GM12878 (cell line): ENCODE measurements around the gene LEMD2. TPM values are rescaled to one million over a fixed set of nuclear protein-coding genes. Genes with fewer than 3 reads are reported as not detected.

Experiments
- ATAC-seq: fragments of 200-7000 bp; cut with Tn5 transposase; 3 replicates; pipeline ENCODE4 v1.9.1; 2020; ENCODE audit warnings: mild to moderate bottlenecking, moderate library complexity
- BruUV-seq: library from RNA; stranded (reverse); fragments of 400-500 nt; replicated peaks from 2 replicates; lab custom pipeline; 2021; lab: Mats Ljungman, UMichigan
- CTCF ChIA-PET: fragments of 300-600 bp; sonication (Branson Sonifier 250); formaldehyde crosslinking; extraction: SDS; loops from one replicate; lab custom pipeline; 2021; ENCODE audit warnings: inconsistent platforms; lab: Yijun Ruan, JAX
- POLR2A ChIA-PET: fragments of 350-600 bp; formaldehyde crosslinking; extraction: SDS; loops from one replicate; lab custom pipeline; 2021; ENCODE audit warnings: inconsistent platforms; lab: Charles Lee
- RAD21 ChIA-PET: fragments of 300-600 bp; sonication (Branson Sonifier 250); formaldehyde crosslinking; loops from one replicate; lab custom pipeline; 2023; ENCODE audit warnings: antibody characterized with exemption; ENCODE audit not compliant: unreplicated experiment; lab: Charles Lee
- SMC1A ChIA-PET: fragments of 300-600 bp; sonication (Branson Sonifier 250); formaldehyde crosslinking; loops from one replicate; lab custom pipeline; 2023; ENCODE audit not compliant: unreplicated experiment, uncharacterized antibody; lab: Charles Lee
- DNase-seq: peaks from one replicate; pipeline ENCODE4 v3.0.0-alpha.2; 2011; ENCODE audit warnings: low read depth, low spot score
- FAIRE-seq: peaks from 3 replicates; lab custom pipeline; 2011; peaks lifted over from hg19 to GRCh38; lab: Jason Lieb, UNC
- H2AFZ ChIP-seq: 2 replicates; pipeline ENCODE4 v1.6.0; 2011; ENCODE audit warnings: low read depth, low read length, control low read depth; ENCODE audit not compliant: control insufficient read depth
- H3K27ac ChIP-seq: 2 replicates; pipeline ENCODE4 v1.5.1; 2011; ENCODE audit warnings: control low read depth; ENCODE audit not compliant: control insufficient read depth, insufficient read depth
- H3K27me3 ChIP-seq, 2 experiments: replicated peaks in 1 of 2; 2 replicates each; pipeline versions ENCODE4 v1.6.0 to v1.6.1; 2011; ENCODE audit warnings: low read length in 1 of 2; ENCODE audit not compliant: control insufficient read depth in 2 of 2, insufficient read depth in 2 of 2
- H3K36me3 ChIP-seq, 2 experiments: 2 replicates each; pipeline ENCODE4 v1.5.1; 2011; ENCODE audit warnings: low read length in 1 of 2; ENCODE audit not compliant: control insufficient read depth in 2 of 2, insufficient read depth in 2 of 2
- H3K4me1 ChIP-seq: 2 replicates; pipeline ENCODE4 v1.6.1; 2011; ENCODE audit warnings: mild to moderate bottlenecking, low read length, moderate library complexity, mixed read lengths; ENCODE audit not compliant: control insufficient read depth, insufficient read depth
- H3K4me2 ChIP-seq: 2 replicates; pipeline ENCODE4 v1.6.0; 2011; ENCODE audit warnings: control low read depth; ENCODE audit not compliant: control insufficient read depth, insufficient read depth
- H3K4me3 ChIP-seq: fragments of 200-600 bp; sonication (generic); 2 replicates; pipeline ENCODE4 v1.5.1; 2016
- H3K79me2 ChIP-seq: 2 replicates; pipeline ENCODE4 v1.6.0; 2011; ENCODE audit warnings: low read length; ENCODE audit not compliant: control insufficient read depth, insufficient read depth
- H3K9ac ChIP-seq: 2 replicates; pipeline ENCODE4 v1.8.0; 2011; ENCODE audit warnings: low read length, control low read depth, mixed read lengths; ENCODE audit not compliant: control insufficient read depth, insufficient read depth
- H3K9me3 ChIP-seq: replicated peaks from 3 replicates; pipeline ENCODE4 v1.5.1; 2011; ENCODE audit warnings: mild to moderate bottlenecking, low read length; ENCODE audit not compliant: control insufficient read depth, insufficient read depth
- H4K20me1 ChIP-seq: 2 replicates; pipeline ENCODE4 v1.6.0; 2011; ENCODE audit not compliant: control insufficient read depth, insufficient read depth
- HDAC2 ChIP-seq: fragments of 200-600 bp; sonication (generic); IDR thresholded peaks from 2 replicates; pipeline ENCODE4 v1.6.1; 2017
- IKZF2 ChIP-seq, 2 experiments: fragments of 450-650 bp; IDR thresholded peaks; 2 replicates each; pipeline ENCODE4 v1.6.1; 2017; ENCODE audit warnings: mild to moderate bottlenecking in 2 of 2, moderate library complexity in 2 of 2
- POLR2A ChIP-seq: IDR thresholded peaks from 2 replicates; pipeline ENCODE4 v1.6.1; 2011; ENCODE audit warnings: low read depth, mild to moderate bottlenecking, low read length
- RELB ChIP-seq: fragments of 450-650 bp; IDR thresholded peaks from 2 replicates; pipeline ENCODE4 v1.6.1; 2017; ENCODE audit warnings: low read depth, mild to moderate bottlenecking, moderate library complexity
- WGBS: methylation state at CpG from one replicate; pipeline ENCODE4 v1.1.6; 2016; ENCODE audit warnings: low lambda C conversion rate; ENCODE audit not compliant: insufficient replicate concordance, insufficient coverage; ENCODE audit errors: missing lambda C conversion rate; 5-methylcytosine and 5-hydroxymethylcytosine counted together
- in situ Hi-C: fragments of 300-500 bp; cut with MboI; formaldehyde crosslinking; loops from 9 replicates; pipeline ENCODE4 v1.14.3; 2018; ENCODE audit warnings: mixed read lengths
- intact Hi-C: fragments of 100-400 bp; cut with micrococcal nuclease; formaldehyde crosslinking; loops from one replicate; pipeline ENCODE4 v1.14.2; 2022; ENCODE audit not compliant: unreplicated experiment
- polyA plus RNA-seq, 11 experiments: library from polyadenylated mRNA; depleted of rRNA in 4 of 11; unstranded in 6 of 11; stranded (reverse) in 5 of 11; fragments of >200 nt; fragmentation: Nextera tagmentation in 4 of 11; fragmentation: Illumina TruSeq in 1 of 11; extraction: Ambion mirVana in 4 of 11; extraction: Trizol in 1 of 11; gene quantifications; 1 replicate in 1 of 11; 2 replicates in 10 of 11; pipeline versions ENCODE4 v1.2.1 to v1.2.3, GENCODE V29; 2011 to 2016; ENCODE audit warnings: inconsistent platforms in 2 of 11, missing spikeins in 2 of 11, low read depth in 1 of 11
- total RNA-seq, 4 experiments: library from RNA; depleted of rRNA in 3 of 4; stranded (reverse); fragments of >200 nt in 3 of 4; fragmentation: Illumina TruSeq in 1 of 4; extraction: Trizol in 1 of 4; gene quantifications; 2 replicates each; pipeline versions ENCODE4 v1.2.1 to v1.2.3, GENCODE V29; 2013 to 2021

Gene LEMD2
- total and polyA plus RNA-seq, 10 of the 15 experiments (the other 5 are each of a cell fraction or from before 2014, with no cell fraction given): 0.45 to 47.1 (median 22.8) TPM

- Histone ChIP-seq H3K4me3 (no peak overlapping the region), H3K4me1 (no peaks in the 10 kb centered on the region), H3K9ac (no peak overlapping the region), H3K27ac (no peak overlapping the region), H3K4me2 (no peak overlapping the region), H2AFZ (no peak overlapping the region), H4K20me1 (no peaks in the 10 kb centered on the region; the same call in 1 of the 2 replicates), H3K36me3 (peaks cover 11 to 41% of the 10 kb centered on the region in 2 experiments), H3K9me3 (no peaks in the 10 kb centered on the region), H3K27me3 (no peaks in the 10 kb centered on the region), H3K79me2 (peaks cover 5% of the 10 kb centered on the region)
- POLR2A ChIA-PET: no interaction called here
- TF ChIP-seq POLR2A: peak; percentile 28; the same call in 1 of the 2 replicates
- no peak for TF ChIP-seq RELB
- TF ChIP-seq IKZF2 (IDR thresholded peaks at IDR 0.05): no peak
- no peak for TF ChIP-seq HDAC2
- BruUV-seq: no TSS peak
- CTCF ChIA-PET: interaction anchor here (4.9 kb wide), 1 partner anchor 12 kb away, joined by 33 read pairs; no protein-coding TSS in a partner anchor
- RAD21 ChIA-PET: no interaction called here
- DNase-seq (no peak), ATAC-seq (no peak), FAIRE-seq (no peak)
- WGBS: 79% methylated on average over 16 of the region's 16 CpGs
- in situ Hi-C loops (no loop called here), intact Hi-C loops (no loop called here)
- SMC1A ChIA-PET: no interaction called here
These were observed 7.6 kb downstream of the LEMD2 start for GRCh38 chr6:33781131-33781975.

DNA sequence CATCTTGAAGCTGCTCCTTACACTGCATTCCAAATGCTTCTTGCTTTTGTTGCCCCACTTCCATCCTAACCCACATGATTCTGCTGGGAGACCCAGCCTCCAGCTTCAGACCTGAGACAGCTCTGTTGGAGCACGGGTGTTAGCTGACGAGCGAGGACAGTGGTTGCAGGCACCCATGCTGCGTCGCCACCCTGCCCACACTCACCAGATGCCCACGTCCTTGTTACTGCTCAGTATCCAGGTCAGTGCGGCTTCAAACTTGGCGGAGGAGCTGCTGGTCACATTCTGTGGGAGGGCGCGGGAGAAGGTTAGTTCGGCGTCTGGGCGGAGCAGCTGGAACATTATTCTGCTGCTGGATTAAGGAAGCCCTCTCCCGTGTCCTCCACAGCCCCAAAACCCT, 9.0 kb downstream of the LEMD2 start:
- no peak overlapping the region for H3K9ac ChIP-seq
- no peak for DNase-seq
- SMC1A ChIA-PET: no interaction called here
- H3K36me3 ChIP-seq: peaks cover 15 to 45% of the 10 kb centered on the region in 2 experiments
- POLR2A ChIA-PET: no interaction called here
- no peak for FAIRE-seq
- no peaks in the 10 kb centered on the region for H3K79me2 ChIP-seq
- CTCF ChIA-PET: interaction anchor here (1.2 to 4.9 kb wide), 3 partner anchors 10 to 69 kb away, joined by 4 to 33 read pairs (median 4); partner anchors contain the start of gene UQCC2
- RAD21 ChIA-PET: no interaction called here
- H4K20me1 ChIP-seq: no peaks in the 10 kb centered on the region
- intact Hi-C loops (no loop called here), in situ Hi-C loops (no loop called here)
- H3K4me2 ChIP-seq: no peak overlapping the region
- no peaks in the 10 kb centered on the region for H3K9me3 ChIP-seq
- no peaks in the 10 kb centered on the region for H3K4me1 ChIP-seq
- WGBS: 86% methylated on average over 13 of the region's 14 CpGs
- no TSS peak for BruUV-seq
- H2AFZ ChIP-seq: no peak overlapping the region
- TF ChIP-seq POLR2A: 0 out of 2 replicates have a peak, but pooled peaks have one; percentile 22
- TF ChIP-seq IKZF2 (IDR thresholded peaks at IDR 0.05): no peak
- no peak overlapping the region for H3K4me3 ChIP-seq
- no peak overlapping the region for H3K27ac ChIP-seq
- H3K27me3 ChIP-seq: no peaks in the 10 kb centered on the region
- ATAC-seq: no peak
